AG09319 (cell line): ENCODE measurements around the gene ENTR1.

Source experiments
- DNase-seq: peaks from one replicate; pipeline ENCODE4 v3.0.0-alpha.2; 2010; ENCODE audit warnings: low read depth; ENCODE audit errors: extremely low read depth
- CTCF ChIP-seq: IDR thresholded peaks from 2 replicates; pipeline ENCODE4 v1.5.1; 2011; ENCODE audit warnings: low read depth, mild to moderate bottlenecking, inconsistent platforms, low read length, moderate library complexity

The ENTR1 gene

GRCh38 chr9:136373300-136374182, 36.9 kb downstream of the ENTR1 start, which contains the start of gene CARD9:
CARD9 (minus strand) TSS chr9:136373669; CDS start chr9:136372078, 1,591 bp downstream.
- no peak for DNase-seq
- TF ChIP-seq CTCF, result no peak

- DNase-seq, result peak; percentile 52
These were observed 37.7 kb downstream of the ENTR1 start for GRCh38 chr9:136372561-136373299.

GRCh38 chr9:136372006-136372405, 38.4 kb downstream of the ENTR1 start:
- TF ChIP-seq CTCF, result no peak

More at GRCh38 chr9:136372561-136373299, 37.7 kb downstream of the ENTR1 start:
- TF ChIP-seq CTCF, result peak; percentile 30

GRCh38 chr9:136371533-136371880, 38.9 kb downstream of the ENTR1 start:
- DNase-seq, result no peak
- TF ChIP-seq CTCF, result no peak

More at GRCh38 chr9:136372006-136372405, 38.4 kb downstream of the ENTR1 start:
- no peak for DNase-seq

- no peak for DNase-seq
- no peak for TF ChIP-seq CTCF
These were observed 39.5 kb downstream of the ENTR1 start for GRCh38 chr9:136370687-136371532.

GRCh38 chr9:136370037-136370436, 40.4 kb downstream of the ENTR1 start:
- DNase-seq, result no peak

More at GRCh38 chr9:136370037-136370436, 40.4 kb downstream of the ENTR1 start:
- TF ChIP-seq CTCF, result no peak
